Measurements from ENCODE around the gene MALRD1.
"Not testable (repeated sequence)": the region's sequence is repeated elsewhere in the genome, so short reads cannot be mapped to it uniquely, and the experiment has no call there.

The MALRD1 gene

GRCh38 chr10:19480353-19480752 is 431.8 kb downstream of the MALRD1 start:
- no peak for TF ChIP-seq POLR2A (IDR thresholded peaks at IDR 0.05; ENCODE audit: low read length)
- no peak for TF ChIP-seq GATA1 (IDR thresholded peaks at IDR 0.05; ENCODE audit: low read depth, low read length)
- DNase-seq: no peak

GRCh38 chr10:19483421-19483820 is 434.8 kb downstream of the MALRD1 start:
- no peak for DNase-seq
- TF ChIP-seq GATA1 (IDR thresholded peaks at IDR 0.05; ENCODE audit: low read depth, low read length) (no peak), POLR2A (IDR thresholded peaks at IDR 0.05; ENCODE audit: low read length) (no peak)

GRCh38 chr10:19488592-19489280 is 440.1 kb downstream of the MALRD1 start:
- TF ChIP-seq GATA1 (IDR thresholded peaks at IDR 0.05; ENCODE audit: low read depth, low read length): no peak
- no peak for TF ChIP-seq POLR2A (IDR thresholded peaks at IDR 0.05; ENCODE audit: low read length)
- no peak for DNase-seq

- TF ChIP-seq POLR2A (IDR thresholded peaks at IDR 0.05; ENCODE audit: low read length): no peak
- no peak for TF ChIP-seq GATA1 (IDR thresholded peaks at IDR 0.05; ENCODE audit: low read depth, low read length)
- DNase-seq: no peak
Measured at GRCh38 chr10:19491166-19491565, 442.6 kb downstream of the MALRD1 start.

- TF ChIP-seq GATA1 (IDR thresholded peaks at IDR 0.05; ENCODE audit: low read depth, low read length) (no peak), POLR2A (IDR thresholded peaks at IDR 0.05; ENCODE audit: low read length) (no peak)
- no peak for DNase-seq
Measured at GRCh38 chr10:19493917-19494316, 445.3 kb downstream of the MALRD1 start.

GRCh38 chr10:19497026-19497425 is 448.4 kb downstream of the MALRD1 start:
- no peak for TF ChIP-seq POLR2A (IDR thresholded peaks at IDR 0.05; ENCODE audit: low read length)
- TF ChIP-seq GATA1 (IDR thresholded peaks at IDR 0.05; ENCODE audit: low read depth, low read length): no peak
- DNase-seq: no peak

GRCh38 chr10:19498393-19499290 is 450.0 kb downstream of the MALRD1 start:
- TF ChIP-seq GATA1 (IDR thresholded peaks at IDR 0.05; ENCODE audit: low read depth, low read length) (no peak), POLR2A (IDR thresholded peaks at IDR 0.05; ENCODE audit: low read length) (no peak)
- DNase-seq: no peak

GRCh38 chr10:19499291-19499770 is 450.7 kb downstream of the MALRD1 start:
- no peak for DNase-seq
- TF ChIP-seq POLR2A (IDR thresholded peaks at IDR 0.05; ENCODE audit: low read length) (no peak), GATA1 (IDR thresholded peaks at IDR 0.05; ENCODE audit: low read depth, low read length) (no peak)

GRCh38 chr10:19500959-19501358 is 452.4 kb downstream of the MALRD1 start:
- TF ChIP-seq POLR2A (IDR thresholded peaks at IDR 0.05; ENCODE audit: low read length): no peak
- TF ChIP-seq GATA1 (IDR thresholded peaks at IDR 0.05; ENCODE audit: low read depth, low read length): no peak
- DNase-seq: no peak

- TF ChIP-seq POLR2A (IDR thresholded peaks at IDR 0.05; ENCODE audit: low read length): no peak
- no peak for DNase-seq
Measured at GRCh38 chr10:19505320-19506312, 457.0 kb downstream of the MALRD1 start.

GRCh38 chr10:19510005-19510732 is 461.6 kb downstream of the MALRD1 start:
- not testable (repeated sequence) for DNase-seq

GRCh38 chr10:19518109-19518508 is 469.5 kb downstream of the MALRD1 start:
- DNase-seq: no peak

GRCh38 chr10:19518632-19519031 is 470.0 kb downstream of the MALRD1 start:
- no peak for TF ChIP-seq POLR2A (IDR thresholded peaks at IDR 0.05; ENCODE audit: low read length)
- no peak for TF ChIP-seq GATA1 (IDR thresholded peaks at IDR 0.05; ENCODE audit: low read depth, low read length)
- no peak for DNase-seq

More at GRCh38 chr10:19518109-19518508, 469.5 kb downstream of the MALRD1 start:
- TF ChIP-seq GATA1 (IDR thresholded peaks at IDR 0.05; ENCODE audit: low read depth, low read length) (no peak), POLR2A (IDR thresholded peaks at IDR 0.05; ENCODE audit: low read length) (no peak)

All from erythroblast (primary cell).